ENCODE results near the gene EGFR.
"Not testable (repeated sequence)": the region's sequence is repeated elsewhere in the genome, so short reads cannot be mapped to it uniquely, and the experiment has no call there.

The EGFR gene

DNA sequence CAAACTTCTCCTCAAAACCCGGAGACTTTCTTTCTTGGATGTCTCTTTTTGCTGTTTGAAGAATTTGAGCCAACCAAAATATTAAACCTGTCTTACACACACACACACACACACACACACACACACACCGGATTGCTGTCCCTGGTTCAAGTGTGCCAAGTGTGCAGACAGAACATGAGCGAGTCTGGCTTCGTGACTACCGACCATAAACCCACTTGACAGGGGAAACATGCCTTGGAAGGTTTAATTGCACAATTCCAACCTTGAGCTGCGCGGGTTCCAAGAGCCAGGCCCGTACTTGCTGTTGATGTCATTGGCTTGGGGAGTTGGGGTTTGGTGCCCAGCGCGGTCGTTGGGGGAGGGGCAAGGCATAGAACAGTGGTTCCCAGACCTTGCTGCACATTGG, 1.7 kb downstream of the EGFR start:
- no peak for TF ChIP-seq POLR2A (IDR thresholded peaks at IDR 0.05; ENCODE audit: low read depth, low read length)
- no peak for FAIRE-seq
- DNase-seq (ENCODE audit: insufficient read length, low spot score) = no peak

DNA sequence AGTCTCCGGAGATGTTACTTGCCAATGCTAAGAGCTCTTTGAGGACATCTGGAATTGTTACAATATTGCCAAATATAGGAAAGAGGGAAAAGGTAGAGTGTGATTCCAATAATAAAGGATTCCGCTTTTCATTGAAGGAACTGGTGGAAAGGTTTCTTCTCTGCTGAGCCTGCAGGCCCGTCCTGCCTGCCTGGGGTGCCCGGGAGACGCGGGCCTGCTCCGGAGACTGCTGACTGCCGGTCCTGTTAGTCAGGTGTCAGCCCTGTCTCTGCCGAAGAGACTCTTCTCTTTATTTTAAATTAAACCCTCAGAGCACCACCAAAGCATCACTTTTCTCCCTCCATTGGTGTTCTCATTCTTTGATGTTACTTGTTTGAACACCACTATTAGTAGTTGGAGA, 2.2 kb downstream of the EGFR start:
- DNase-seq (ENCODE audit: insufficient read length, low spot score) (no peak), FAIRE-seq (no peak)
- no peak for TF ChIP-seq POLR2A (IDR thresholded peaks at IDR 0.05; ENCODE audit: low read depth, low read length)

GRCh38 chr7:55022002-55022985, 3.5 kb downstream of the EGFR start:
- DNase-seq (ENCODE audit: insufficient read length, low spot score) (no peak), FAIRE-seq (no peak)
- no peak for TF ChIP-seq POLR2A (IDR thresholded peaks at IDR 0.05; ENCODE audit: low read depth, low read length)

DNA sequence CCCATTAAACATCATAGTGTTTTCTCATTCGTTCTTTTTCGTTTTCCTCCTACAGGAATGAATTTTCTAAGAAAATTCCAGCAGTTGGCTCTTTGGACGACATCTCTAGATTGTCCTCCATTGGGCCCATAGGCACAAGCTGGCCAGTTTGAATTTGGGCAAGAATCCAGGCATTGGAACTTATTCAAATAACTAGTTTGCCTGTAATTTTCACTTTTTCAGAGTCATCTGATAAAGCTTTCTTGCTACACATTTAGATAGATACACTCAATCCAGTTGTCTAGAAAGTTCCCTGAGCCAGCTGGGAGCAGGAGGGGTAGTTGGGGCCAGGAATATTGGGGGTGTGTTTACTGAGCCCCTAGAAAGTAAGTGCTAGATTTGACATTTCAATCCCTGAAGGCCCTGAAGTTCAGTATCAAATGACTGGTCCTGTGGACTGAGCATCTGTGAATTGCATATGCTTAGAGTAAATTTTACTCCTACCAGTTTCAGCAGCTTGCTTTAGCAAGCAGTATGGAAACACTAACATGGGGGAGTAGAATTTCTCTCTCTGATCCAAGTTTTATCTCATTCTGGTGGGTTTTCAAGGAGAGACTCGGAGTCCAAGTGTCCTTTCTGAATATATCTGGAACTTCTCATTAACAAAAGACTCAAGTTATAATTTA, 5.2 kb downstream of the EGFR start:
- no peak for DNase-seq (ENCODE audit: insufficient read length, low spot score)
- no peak for FAIRE-seq
- TF ChIP-seq POLR2A (IDR thresholded peaks at IDR 0.05; ENCODE audit: low read depth, low read length) = no peak

- DNase-seq (ENCODE audit: insufficient read length, low spot score) (no peak), FAIRE-seq (no peak)
- no peak for TF ChIP-seq POLR2A (IDR thresholded peaks at IDR 0.05; ENCODE audit: low read depth, low read length)
These were observed 6.0 kb downstream of the EGFR start for GRCh38 chr7:55024776-55025175.

DNA sequence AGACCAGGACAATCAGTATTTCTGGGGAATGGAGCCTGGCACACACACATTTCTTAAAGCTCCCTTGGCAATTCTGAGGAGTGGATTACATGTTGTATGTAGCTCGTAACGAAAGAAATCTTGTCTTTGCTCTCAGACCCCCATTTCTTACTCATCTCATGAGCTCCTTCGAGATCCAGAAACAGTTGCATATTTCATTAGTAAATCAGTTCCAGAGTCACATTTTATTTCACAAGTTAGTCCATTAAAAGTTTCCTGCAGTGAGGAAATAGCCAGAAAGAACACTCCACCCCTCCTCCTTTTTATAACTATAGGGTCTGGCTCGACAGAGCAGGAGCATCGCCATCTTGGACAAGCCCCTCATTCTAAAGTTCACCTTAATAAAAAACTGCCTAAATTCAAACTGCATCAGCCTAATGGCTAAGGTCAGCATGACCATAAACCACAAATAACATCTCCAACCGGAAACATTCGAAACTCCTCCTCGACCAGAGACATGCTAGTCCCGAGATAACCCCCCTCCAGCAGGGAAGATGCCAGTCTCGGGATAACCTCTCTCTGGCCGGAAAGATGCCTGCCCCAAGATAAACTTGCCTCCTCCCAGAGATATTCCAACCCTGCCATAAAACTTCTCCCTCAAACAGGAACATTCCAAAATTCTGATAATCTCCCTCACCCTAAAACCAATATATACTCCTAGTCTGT, 7.4 kb downstream of the EGFR start:
- FAIRE-seq (no peak), DNase-seq (ENCODE audit: insufficient read length, low spot score) (no peak)
- no peak for TF ChIP-seq POLR2A (IDR thresholded peaks at IDR 0.05; ENCODE audit: low read depth, low read length)

GRCh38 chr7:55026867-55027490, 8.2 kb downstream of the EGFR start:
- FAIRE-seq = no peak
- TF ChIP-seq POLR2A (IDR thresholded peaks at IDR 0.05; ENCODE audit: low read depth, low read length) = no peak
- DNase-seq (ENCODE audit: insufficient read length, low spot score) = no peak

DNA sequence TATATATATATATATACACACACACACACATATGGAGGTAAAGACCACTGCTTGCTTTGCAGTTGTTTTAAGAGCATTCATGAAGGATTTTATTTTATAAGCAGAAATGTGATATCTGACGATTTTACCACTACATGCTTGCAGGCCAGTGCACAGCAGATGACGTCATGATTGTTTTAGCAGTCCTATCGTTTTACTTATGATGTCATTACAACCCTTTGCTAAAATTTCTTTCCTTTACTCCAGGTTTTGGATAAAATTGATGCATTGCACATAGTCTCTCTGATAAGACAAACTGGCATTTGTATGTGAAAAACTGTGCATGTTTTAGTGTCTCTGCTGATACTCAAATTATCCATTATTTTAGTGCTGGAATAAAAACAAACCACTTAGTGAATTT, 9.2 kb downstream of the EGFR start:
- no peak for FAIRE-seq
- no peak for DNase-seq (ENCODE audit: insufficient read length, low spot score)
- TF ChIP-seq POLR2A (IDR thresholded peaks at IDR 0.05; ENCODE audit: low read depth, low read length) = no peak

DNA sequence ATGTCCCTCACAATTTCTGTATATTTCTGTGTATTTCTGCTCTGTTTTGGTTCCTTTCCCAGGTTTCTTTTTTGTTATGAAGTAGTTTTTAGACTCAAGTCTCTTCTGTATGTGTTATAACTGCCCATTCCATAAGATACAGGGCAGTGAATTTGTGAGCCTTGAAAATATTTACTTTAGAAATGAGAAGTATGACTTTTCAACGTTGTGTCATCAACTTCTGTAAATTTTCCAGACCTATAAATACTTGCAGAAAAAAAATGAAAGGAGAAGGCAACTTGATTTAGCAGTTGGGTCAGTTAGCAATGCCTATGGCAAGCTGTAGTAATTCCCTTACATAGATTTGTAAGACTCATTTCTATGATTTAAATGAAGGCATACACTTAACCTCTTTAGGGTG, 11.5 kb downstream of the EGFR start:
- DNase-seq (ENCODE audit: insufficient read length, low spot score) = no peak
- no peak for FAIRE-seq
- no peak for TF ChIP-seq POLR2A (IDR thresholded peaks at IDR 0.05; ENCODE audit: low read depth, low read length)

- FAIRE-seq = no peak
- DNase-seq (ENCODE audit: insufficient read length, low spot score) = no peak
- no peak for TF ChIP-seq POLR2A (IDR thresholded peaks at IDR 0.05; ENCODE audit: low read depth, low read length)
These were observed 12.3 kb downstream of the EGFR start for GRCh38 chr7:55031075-55031474.

DNA sequence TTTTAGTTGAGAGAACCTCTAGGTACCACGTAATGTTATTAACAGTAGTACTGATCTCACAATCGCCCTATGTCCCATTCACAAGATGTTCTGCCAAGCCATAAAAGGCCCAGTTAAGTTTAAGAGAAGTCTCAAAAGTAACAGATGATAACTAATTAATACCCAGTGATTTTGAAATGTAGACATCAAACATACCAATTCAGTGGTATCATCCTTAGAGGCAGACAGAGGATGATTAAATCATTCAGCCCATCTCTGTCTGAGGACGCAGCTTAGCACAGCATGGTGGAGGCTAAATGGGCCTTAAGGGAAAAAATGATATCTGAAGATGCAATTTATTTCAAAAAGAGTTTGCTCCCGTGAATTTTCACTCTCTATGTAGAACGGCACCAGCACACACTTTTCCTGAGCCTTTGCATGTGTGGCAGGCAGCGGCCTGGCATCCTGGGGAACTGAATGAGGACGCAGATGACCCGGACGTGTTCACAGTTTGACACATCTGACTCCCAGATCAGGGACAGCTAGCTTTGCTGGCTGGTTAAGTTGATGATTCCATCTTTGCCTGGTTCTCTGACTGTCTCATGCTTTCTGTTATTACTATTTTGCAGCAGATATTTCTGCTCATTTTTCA, 13.4 kb downstream of the EGFR start:
- no peak for TF ChIP-seq POLR2A (IDR thresholded peaks at IDR 0.05; ENCODE audit: low read depth, low read length)
- FAIRE-seq (no peak), DNase-seq (ENCODE audit: insufficient read length, low spot score) (no peak)

GRCh38 chr7:55033236-55033846, 14.5 kb downstream of the EGFR start:
- DNase-seq (ENCODE audit: insufficient read length, low spot score) = no peak
- no peak for TF ChIP-seq POLR2A (IDR thresholded peaks at IDR 0.05; ENCODE audit: low read depth, low read length)
- no peak for FAIRE-seq

- DNase-seq (ENCODE audit: insufficient read length, low spot score) (no peak), FAIRE-seq (no peak)
- no peak for TF ChIP-seq POLR2A (IDR thresholded peaks at IDR 0.05; ENCODE audit: low read depth, low read length)
These were observed 16.0 kb downstream of the EGFR start for GRCh38 chr7:55034776-55035175.

DNA sequence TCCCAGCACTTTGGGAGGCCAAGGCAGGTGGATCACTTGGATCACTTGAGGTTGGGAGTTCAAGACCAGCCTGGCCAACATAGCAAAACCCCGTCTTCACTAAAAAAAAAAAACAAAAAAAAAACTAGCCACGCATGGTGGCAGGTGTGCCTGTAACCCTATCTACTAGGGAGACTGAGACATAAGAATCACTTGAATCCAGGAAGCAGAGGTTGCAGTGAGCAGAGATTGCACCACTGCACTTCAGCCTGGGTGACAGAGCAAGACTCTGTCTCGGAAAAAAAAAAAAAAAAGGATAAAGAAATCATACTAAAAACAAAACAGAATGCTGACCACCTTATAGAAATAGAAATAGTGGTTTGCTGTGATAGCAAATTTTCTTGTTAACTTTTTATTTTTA, 16.6 kb downstream of the EGFR start:
- FAIRE-seq = not testable (repeated sequence)

More for the DNA sequence above, 16.6 kb downstream of the EGFR start:
- not testable (repeated sequence) for DNase-seq (ENCODE audit: insufficient read length, low spot score)
